HFFc6 (cell line): ENCODE results near the gene ZWILCH. TPM values are rescaled to one million over a fixed set of nuclear protein-coding genes. Genes with fewer than 3 reads are reported as not detected.

Experiments
- DNase-seq: peaks from one replicate; pipeline ENCODE4 v3.0.0-alpha.2; 2018
- H3K27ac Mint-ChIP-seq: 2 replicates; pipeline ENCODE4 v1.8.0; 2020; ENCODE audit warnings: mild to moderate bottlenecking, mixed read lengths
- H3K27me3 Mint-ChIP-seq: 2 replicates; pipeline ENCODE4 v1.8.0; 2021; ENCODE audit warnings: mild to moderate bottlenecking, moderate library complexity, mixed read lengths; ENCODE audit not compliant: insufficient read depth
- H3K36me3 Mint-ChIP-seq: 2 replicates; pipeline ENCODE4 v1.8.0; 2021; ENCODE audit warnings: low read depth, mixed read lengths
- H3K4me1 Mint-ChIP-seq: 2 replicates; pipeline ENCODE4 v1.8.0; 2020; ENCODE audit warnings: low read depth, mixed read lengths
- H3K4me3 Mint-ChIP-seq: 2 replicates; pipeline ENCODE4 v1.8.0; 2020; ENCODE audit warnings: mild to moderate bottlenecking, moderate library complexity, mixed read lengths
- H3K9me3 Mint-ChIP-seq: 2 replicates; pipeline ENCODE4 v1.8.0; 2020; ENCODE audit warnings: mild to moderate bottlenecking, mixed read lengths
- CTCF ChIP-seq: fragments of 200-600 bp; sonication (generic); IDR thresholded peaks from 2 replicates; pipeline ENCODE4 v1.5.0; 2021; ENCODE audit warnings: antibody characterized with exemption, mild to moderate bottlenecking
- total RNA-seq, 6 experiments: library from RNA; stranded (reverse); fragmentation: NEBNext Ultra II Directional; extraction: Animal tissue kit (Norgen Biotek cat#: 25700); gene quantifications; 2 replicates in 1 of 6; 3 replicates in 5 of 6; pipeline ENCODE4 v1.2.3, GENCODE V29; 2021

The ZWILCH gene
- total RNA-seq, 6 experiments from 2014 or later, result 18.5 to 30.0 (median 25.9) TPM

- peaks cover 7% of the 10 kb centered on the region for H3K4me1 Mint-ChIP-seq
These were observed 15.8 kb upstream of the ZWILCH start for GRCh38 chr15:66489179-66489791.

GRCh38 chr15:66491846-66492245 lies 13.3 kb upstream of the ZWILCH start:
- H3K9me3 Mint-ChIP-seq, result no peaks in the 10 kb centered on the region
- H3K36me3 Mint-ChIP-seq, result peaks cover 16% of the 10 kb centered on the region
- H3K27ac Mint-ChIP-seq, result no peak overlapping the region
- no peak overlapping the region for H3K4me3 Mint-ChIP-seq
- no peak for DNase-seq
- peaks cover 8% of the 10 kb centered on the region for H3K4me1 Mint-ChIP-seq
- no peak for TF ChIP-seq CTCF
- H3K27me3 Mint-ChIP-seq, result peaks cover under 1% of the 10 kb centered on the region

More at GRCh38 chr15:66489179-66489791, 15.8 kb upstream of the ZWILCH start:
- H3K36me3 Mint-ChIP-seq, result peaks cover 17% of the 10 kb centered on the region
- 0 out of 2 replicates have a peak overlapping the region, but pooled peaks have one; percentile 53 for H3K27ac Mint-ChIP-seq
- TF ChIP-seq CTCF, result no peak
- DNase-seq, result no peak
- H3K4me3 Mint-ChIP-seq, result no peak overlapping the region
- H3K27me3 Mint-ChIP-seq, result no peaks in the 10 kb centered on the region
- no peaks in the 10 kb centered on the region for H3K9me3 Mint-ChIP-seq

- TF ChIP-seq CTCF, result no peak
- peaks cover 28% of the 10 kb centered on the region for H3K36me3 Mint-ChIP-seq
These were observed 10.9 kb upstream of the ZWILCH start for GRCh38 chr15:66494262-66494661.

GRCh38 chr15:66496951-66497501 lies 8.1 kb upstream of the ZWILCH start:
- no peaks in the 10 kb centered on the region for H3K9me3 Mint-ChIP-seq
- H3K27me3 Mint-ChIP-seq, result peaks cover 20% of the 10 kb centered on the region
- H3K4me3 Mint-ChIP-seq, result peak overlapping the region; percentile 93
- no peak for DNase-seq
- H3K4me1 Mint-ChIP-seq, result peaks cover 47% of the 10 kb centered on the region
- H3K27ac Mint-ChIP-seq, result peak overlapping the region; percentile 82
- TF ChIP-seq CTCF, result no peak
- peaks cover 47% of the 10 kb centered on the region for H3K36me3 Mint-ChIP-seq

More at GRCh38 chr15:66494262-66494661, 10.9 kb upstream of the ZWILCH start:
- no peak for DNase-seq
- H3K4me1 Mint-ChIP-seq, result peaks cover 29% of the 10 kb centered on the region
- H3K4me3 Mint-ChIP-seq, result no peak overlapping the region
- peaks cover 18% of the 10 kb centered on the region for H3K27me3 Mint-ChIP-seq
- no peaks in the 10 kb centered on the region for H3K9me3 Mint-ChIP-seq
- no peak overlapping the region for H3K27ac Mint-ChIP-seq

GRCh38 chr15:66497502-66498455 lies 7.3 kb upstream of the ZWILCH start, which contains the start of gene SNAPC5:
SNAPC5 (minus strand) TSS chr15:66497762; CDS start chr15:66497731, 31 bp downstream.
- Mint-ChIP-seq H3K36me3 (peaks cover 54% of the 10 kb centered on the region), H3K4me1 (peaks cover 52% of the 10 kb centered on the region), H3K27ac (peak within 1 kb of the TSS; percentile 82), H3K4me3 (peak within 1 kb of the TSS; percentile 93), H3K27me3 (peaks cover 20% of the 10 kb centered on the region), H3K9me3 (no peaks in the 10 kb centered on the region)
- peak; percentile 91 for DNase-seq
- TF ChIP-seq CTCF, result peak; percentile 99
